ENCODE measurements around the gene CPB2. TPM values are rescaled to one million over a fixed set of nuclear protein-coding genes. Genes with fewer than 3 reads are reported as not detected.

The CPB2 gene
- total and polyA plus RNA-seq, 10 donors: not detected

GRCh38 chr13:46131705-46132104, 26.9 kb upstream of the CPB2 start:
- intact Hi-C loops (cut with DNase I; ENCODE audit: low total_unique reads): no loop called here
- no peaks in the 10 kb centered on the region for H3K9me3 ChIP-seq
- no peaks in the 10 kb centered on the region for H3K27me3 ChIP-seq (replicated peaks in 1 of 7)
- DNase-seq: no peak
- TF ChIP-seq POLR2AphosphoS5 (IDR thresholded peaks at IDR 0.05) (no peak), CTCF (IDR thresholded peaks at IDR 0.05 in 8 of 11, conservative IDR thresholded peaks at IDR 0.05 in 3 of 11) (no peak), POLR2A (IDR thresholded peaks at IDR 0.05) (no peak)
- H3K4me3 ChIP-seq: no peak overlapping the region
- peaks cover 8 to 100% (median 94%) of the 10 kb centered on the region in 6 donors for H3K36me3 ChIP-seq
- peaks cover 0 to 20% (median 0%) of the 10 kb centered on the region in 6 donors for H3K4me1 ChIP-seq
- H3K27ac ChIP-seq: no peak overlapping the region

- no peaks in the 10 kb centered on the region for H3K27me3 ChIP-seq (replicated peaks in 1 of 7)
- DNase-seq: no peak
- H3K36me3 ChIP-seq: peaks cover 8 to 97% (median 88%) of the 10 kb centered on the region in 6 donors
- intact Hi-C loops (cut with DNase I; ENCODE audit: low total_unique reads): no loop called here
- WGBS, 5 donors: 90 to 99% (median 96%) methylated on average over 3 of the region's 3 CpGs
- H3K4me3 ChIP-seq: no peak overlapping the region
- H3K9me3 ChIP-seq: no peaks in the 10 kb centered on the region
- TF ChIP-seq POLR2AphosphoS5 (IDR thresholded peaks at IDR 0.05): no peak
- TF ChIP-seq POLR2A (IDR thresholded peaks at IDR 0.05): no peak
- TF ChIP-seq CTCF (IDR thresholded peaks at IDR 0.05 in 8 of 11, conservative IDR thresholded peaks at IDR 0.05 in 3 of 11): no peak
- H3K4me1 ChIP-seq: peaks cover 14 to 35% (median 16%) of the 10 kb centered on the region in 6 donors
- no peak overlapping the region for H3K27ac ChIP-seq
Measured at GRCh38 chr13:46129955-46130618, 25.3 kb upstream of the CPB2 start.

GRCh38 chr13:46129124-46129523, 24.3 kb upstream of the CPB2 start:
- Histone ChIP-seq H3K4me1 (peaks cover 23 to 45% (median 25%) of the 10 kb centered on the region in 6 donors), H3K4me3 (no peak overlapping the region), H3K9me3 (no peaks in the 10 kb centered on the region), H3K36me3 (peaks cover 8 to 87% (median 81%) of the 10 kb centered on the region in 6 donors), H3K27me3 (replicated peaks in 1 of 7) (no peaks in the 10 kb centered on the region), H3K27ac (no peak overlapping the region)
- WGBS, 5 donors: 93 to 99% (median 95%) methylated on average over 2 of the region's 2 CpGs
- TF ChIP-seq POLR2AphosphoS5 (IDR thresholded peaks at IDR 0.05): no peak
- no peak for TF ChIP-seq POLR2A (IDR thresholded peaks at IDR 0.05)
- TF ChIP-seq CTCF (IDR thresholded peaks at IDR 0.05 in 8 of 11, conservative IDR thresholded peaks at IDR 0.05 in 3 of 11): no peak
- intact Hi-C loops (cut with DNase I; ENCODE audit: low total_unique reads): no loop called here
- no peak for DNase-seq

GRCh38 chr13:46127358-46128023, 22.7 kb upstream of the CPB2 start:
- intact Hi-C loops (cut with DNase I; ENCODE audit: low total_unique reads): no loop called here
- Histone ChIP-seq H3K4me3 (no peak overlapping the region), H3K9me3 (no peaks in the 10 kb centered on the region), H3K4me1 (peaks cover 23 to 51% (median 29%) of the 10 kb centered on the region in 6 donors), H3K27me3 (replicated peaks in 1 of 7) (no peaks in the 10 kb centered on the region), H3K36me3 (peaks cover 8 to 71% (median 66%) of the 10 kb centered on the region in 6 donors), H3K27ac (no peak overlapping the region)
- 88 to 94% (median 90%) methylated on average over 7 of the region's 7 CpGs for WGBS, 5 donors
- TF ChIP-seq POLR2AphosphoS5 (IDR thresholded peaks at IDR 0.05): no peak
- no peak for TF ChIP-seq POLR2A (IDR thresholded peaks at IDR 0.05)
- no peak for TF ChIP-seq CTCF (IDR thresholded peaks at IDR 0.05 in 8 of 11, conservative IDR thresholded peaks at IDR 0.05 in 3 of 11)
- no peak for DNase-seq
